Kidney (tissue), 14 donors: ENCODE measurements around the gene CRKL. TPM values are rescaled to one million over a fixed set of nuclear protein-coding genes. Genes with fewer than 3 reads are reported as not detected.
"Not testable (repeated sequence)": the region's sequence is repeated elsewhere in the genome, so short reads cannot be mapped to it uniquely, and the experiment has no call there.

Experiments used
- DNase-seq, 5 donors: peaks; one replicate each; pipeline ENCODE4 v3.0.0-alpha.2; 2013 to 2020
- FAIRE-seq: peaks from 2 replicates; lab custom pipeline; 2012; peaks lifted over from hg19 to GRCh38; lab: Jason Lieb, UNC
- H3K27ac ChIP-seq, 2 donors: one replicate each; pipeline ENCODE4 v1.7.0; 2013; ENCODE audit warnings: low read depth in 2 of 2, low read length in 2 of 2, inconsistent platforms in 1 of 2
- H3K27me3 ChIP-seq: one replicate; pipeline ENCODE4 v1.7.1; 2013; ENCODE audit warnings: low read length, inconsistent platforms; ENCODE audit not compliant: control insufficient read depth, insufficient read depth
- H3K36me3 ChIP-seq, 3 donors: one replicate each; pipeline versions ENCODE4 v1.7.0 to v1.7.1; 2013; ENCODE audit warnings: low read length in 3 of 3, control low read depth in 1 of 3, inconsistent platforms in 1 of 3; ENCODE audit not compliant: insufficient read depth in 3 of 3, control insufficient read depth in 2 of 3
- H3K4me1 ChIP-seq, 3 donors: one replicate each; pipeline versions ENCODE4 v1.7.0 to v1.7.1; 2013; ENCODE audit warnings: low read length in 3 of 3, inconsistent platforms in 1 of 3, low read depth in 1 of 3; ENCODE audit not compliant: control insufficient read depth in 2 of 3, insufficient read depth in 2 of 3
- H3K4me3 ChIP-seq, 3 donors: one replicate each; pipeline versions ENCODE4 v1.7.0 to v1.8.1; 2013; ENCODE audit warnings: low read length in 3 of 3, control low read depth in 1 of 3, inconsistent platforms in 1 of 3
- H3K9ac ChIP-seq, 3 donors: one replicate each; pipeline versions ENCODE4 v1.7.0 to v1.7.1; 2013; ENCODE audit warnings: low read length in 3 of 3, control low read depth in 1 of 3, inconsistent platforms in 1 of 3
- H3K9me3 ChIP-seq, 3 donors: one replicate each; pipeline versions ENCODE4 v1.7.0 to v1.7.1; 2013; ENCODE audit warnings: low read length in 3 of 3, control low read depth in 1 of 3, inconsistent platforms in 1 of 3; ENCODE audit not compliant: control insufficient read depth in 2 of 3, insufficient read depth in 1 of 3
- CTCF ChIP-seq: IDR thresholded peaks from 3 replicates; pipeline ENCODE4 v1.5.1; 2012; ENCODE audit warnings: mild to moderate bottlenecking, moderate library complexity, borderline replicate concordance; ENCODE audit not compliant: insufficient read depth; ENCODE audit errors: extremely low read depth
- intact Hi-C: fragments of 100-400 bp; cut with DNase I; formaldehyde crosslinking; loops from one replicate; pipeline ENCODE4 v1.11.1; 2022
- polyA plus RNA-seq: library from polyadenylated mRNA; stranded (reverse); fragments of 350-450 nt; fragmentation: Illumina TruSeq; extraction: RNeasy Lipid Tissue Mini Kit (QIAGEN cat#74804); gene quantifications from one replicate; pipeline ENCODE4 v1.2.3, GENCODE V29; 2014; ENCODE audit warnings: low read depth, low replicate concordance; ENCODE audit not compliant: insufficient read depth
- total RNA-seq: library from RNA; stranded (reverse); fragmentation: NEBNext Ultra II Directional; extraction: Animal tissue kit (Norgen Biotek cat#: 25700); gene quantifications from one replicate; pipeline ENCODE4 v1.2.1, GENCODE V29; 2021
- donor health status: control.
- donor health status: control.
- donor health status: control.
- donor health status: control.
- donor health status: control.
- donor health status: DM: yes; HTN: yes; CAD: no.
- donor health status: Normal renal cell carcinoma (clear cell type).

The CRKL gene
- total and polyA plus RNA-seq, 2 donors from 2014 or later: 11.9 to 44.7 TPM

GRCh38 chr22:20968281-20968977 is 51.2 kb downstream of the CRKL start:
- H3K36me3 ChIP-seq: no peaks in the 10 kb centered on the region
- no peak for DNase-seq
- no peak overlapping the region for H3K9ac ChIP-seq
- no peak for TF ChIP-seq CTCF
- no peak overlapping the region for H3K4me3 ChIP-seq
- no peak for FAIRE-seq
- no peaks in the 10 kb centered on the region for H3K9me3 ChIP-seq
- peaks cover 0 to 7% (median 0%) of the 10 kb centered on the region in 3 donors for H3K4me1 ChIP-seq
- H3K27me3 ChIP-seq: peaks cover 3% of the 10 kb centered on the region
- no peak overlapping the region for H3K27ac ChIP-seq
- intact Hi-C loops: no loop called here

GRCh38 chr22:20970939-20971657 is 53.9 kb downstream of the CRKL start:
- no peak for TF ChIP-seq CTCF
- no peak overlapping the region for H3K4me3 ChIP-seq
- intact Hi-C loops: no loop called here
- DNase-seq: no peak
- no peak for FAIRE-seq
- H3K27ac ChIP-seq: no peak overlapping the region
- no peak overlapping the region for H3K9ac ChIP-seq
- H3K4me1 ChIP-seq: no peaks in the 10 kb centered on the region
- H3K36me3 ChIP-seq: no peaks in the 10 kb centered on the region
- no peaks in the 10 kb centered on the region for H3K9me3 ChIP-seq
- no peaks in the 10 kb centered on the region for H3K27me3 ChIP-seq

GRCh38 chr22:20972014-20972694 is 54.9 kb downstream of the CRKL start:
- H3K4me1 ChIP-seq, intact Hi-C loops, H3K4me3 ChIP-seq, H3K9ac ChIP-seq, H3K36me3 ChIP-seq, DNase-seq, H3K27ac ChIP-seq, FAIRE-seq, H3K9me3 ChIP-seq, H3K27me3 ChIP-seq: not testable (repeated sequence)
